Measurements from ENCODE around the gene PAX5.

GRCh38 chr9:36854034-36854433, 180.0 kb downstream of the PAX5 start:
- TF ChIP-seq CTCF (IDR thresholded peaks at IDR 0.05) (no peak), POLR2A (IDR thresholded peaks at IDR 0.05) (no peak)

Measured in uterus (tissue), 2 donors.